Keratinocyte (primary cell): Measurements from ENCODE around the gene GRIN2C.

Source experiments
- CTCF ChIP-seq, 3 experiments: IDR thresholded peaks in 1 of 3; conservative IDR thresholded peaks in 1 of 3; optimal IDR thresholded peaks in 1 of 3; 2 replicates in 2 of 3; 3 replicates in 1 of 3; pipeline versions ENCODE3 to v1.5.1; 2011; ENCODE audit warnings: low read length in 3 of 3, mild to moderate bottlenecking in 3 of 3, moderate library complexity in 2 of 3, control low read depth in 1 of 3, inconsistent platforms in 1 of 3; ENCODE audit not compliant: insufficient read depth in 2 of 3; ENCODE audit errors: extremely low read depth in 1 of 3
- EZH2 ChIP-seq: IDR thresholded peaks from one replicate; pipeline ENCODE4 v1.6.1; 2012; ENCODE audit warnings: inconsistent platforms, mild to moderate bottlenecking, low read length, moderate library complexity

GRCh38 chr17:74860872-74861661 lies 1.4 kb upstream of the GRIN2C start:
- TF ChIP-seq CTCF (optimal IDR thresholded peaks at IDR 0.05 in 1 of 3, IDR thresholded peaks at IDR 0.05 in 1 of 3, conservative IDR thresholded peaks at IDR 0.05 in 1 of 3; ENCODE audit: extremely low read depth in 1 of 3, insufficient read depth in 2 of 3, low read length in 3 of 3) (no peak), EZH2 (peak; percentile 97)
